Panc1 (cell line): Measurements from ENCODE around the gene IL15.

Experiments
- CTCF ChIP-seq: fragments of 450-650 bp; IDR thresholded peaks from 2 replicates; pipeline ENCODE4 v1.5.1; 2017; ENCODE audit warnings: mild to moderate bottlenecking
- POLR2AphosphoS5 ChIP-seq: IDR thresholded peaks from 2 replicates; pipeline ENCODE4 v1.6.1; 2012; ENCODE audit warnings: mild to moderate bottlenecking, low read depth, low read length, moderate library complexity

- TF ChIP-seq CTCF (no peak), POLR2AphosphoS5 (no peak)
Observed at GRCh38 chr4:141782205-141782604, 145.8 kb downstream of the IL15 start.
